ENCODE data around the gene GNAS-AS1. TPM values are rescaled to one million over a fixed set of nuclear protein-coding genes. Genes with fewer than 3 reads are reported as not detected.

The GNAS-AS1 gene
- total and polyA plus RNA-seq, 2 experiments from 2014 or later, result 12.3 to 15.0 TPM

GRCh38 chr20:58882704-58883089 is 32.0 kb upstream of the GNAS-AS1 start:
- H3K4me1 ChIP-seq (ENCODE audit: insufficient read depth), result peaks cover 56% of the 10 kb centered on the region
- Mint-ChIP-seq H3K4me1 (peaks cover 76% of the 10 kb centered on the region), H3K27me3 (ENCODE audit: insufficient read depth, low read depth, poor library complexity) (peaks cover 6% of the 10 kb centered on the region), H3K27ac (peak overlapping the region; percentile 87), H3K9me3 (no peaks in the 10 kb centered on the region), H3K36me3 (ENCODE audit: low read depth) (peaks cover 42% of the 10 kb centered on the region), H3K4me3 (peak overlapping the region; percentile 39)
- no peaks in the 10 kb centered on the region; the same call in 1 of the 2 replicates for H3F3A ChIP-seq (replicated peaks; ENCODE audit: low read depth)
- H3K27me3 ChIP-seq (ENCODE audit: insufficient read depth), result no peaks in the 10 kb centered on the region
- H3K4me3 ChIP-seq, result peak overlapping the region; percentile 33
- H3K27ac ChIP-seq (ENCODE audit: low read depth), result peak overlapping the region; percentile 88
- no peak for ATAC-seq
- H3K36me3 ChIP-seq (ENCODE audit: insufficient read depth), result no peaks in the 10 kb centered on the region
- no peak for TF ChIP-seq CREB1 (CRISPR knock-in tag; IDR thresholded peaks at IDR 0.05; ENCODE audit: low read depth)
- TF ChIP-seq CTCF (conservative IDR thresholded peaks at IDR 0.05; ENCODE audit: low read depth in 2 of 2), result no peak
- no peak for TF ChIP-seq POLR2AphosphoS5 (IDR thresholded peaks at IDR 0.05; ENCODE audit: low read depth)
- no peak for TF ChIP-seq ETS1 (IDR thresholded peaks at IDR 0.05)
- TF ChIP-seq NANOG (IDR thresholded peaks at IDR 0.05; ENCODE audit: borderline replicate concordance), result no peak
- TF ChIP-seq ZNF114 (CRISPR knock-in tag; IDR thresholded peaks at IDR 0.05), result no peak
- TF ChIP-seq EZH2 (IDR thresholded peaks at IDR 0.05; ENCODE audit: low read depth, unreplicated experiment), result no peak
- no peak for TF ChIP-seq ZNF462 (CRISPR knock-in tag; IDR thresholded peaks at IDR 0.05)
- TF ChIP-seq ZNF331 (CRISPR knock-in tag; IDR thresholded peaks at IDR 0.05; ENCODE audit: low read depth), result no peak
- TF ChIP-seq REST (IDR thresholded peaks at IDR 0.05; ENCODE audit: unreplicated experiment), result no peak
- TF ChIP-seq EZH2phosphoT487 (IDR thresholded peaks at IDR 0.05; ENCODE audit: unreplicated experiment), result no peak
- no peak for TF ChIP-seq JUNB (IDR thresholded peaks at IDR 0.05; ENCODE audit: unreplicated experiment)
- 0 out of 2 replicates have a peak, but pooled peaks cover 5% of the 10 kb centered on the region for H3K9me2 ChIP-seq (ENCODE audit: insufficient read depth)
- H4K20me1 ChIP-seq (replicated peaks; ENCODE audit: insufficient read depth), result no peaks in the 10 kb centered on the region
- no peak overlapping the region for H2AFZ ChIP-seq
- H3K79me2 ChIP-seq (replicated peaks; ENCODE audit: insufficient read depth), result peaks cover 9% of the 10 kb centered on the region
- no peak for DNase-seq (ENCODE audit: low spot score)
- peak overlapping the region; percentile 50 for H3K4me2 ChIP-seq
